IMR-90 (cell line): Measurements from ENCODE around the gene ULK2. TPM values are rescaled to one million over a fixed set of nuclear protein-coding genes. Genes with fewer than 3 reads are reported as not detected.

Experiments used
- ATAC-seq: fragments of 200-7000 bp; cut with Tn5 transposase; 2 replicates; pipeline ENCODE4 v1.9.1; 2020; ENCODE audit warnings: low read depth, mild to moderate bottlenecking, moderate library complexity
- BruUV-seq: library from RNA; stranded (reverse); fragments of 400-500 nt; replicated peaks from 2 replicates; lab custom pipeline; 2021; lab: Mats Ljungman, UMichigan
- CTCF ChIA-PET: fragments of 300-600 bp; formaldehyde crosslinking; extraction: SDS; loops from one replicate; lab custom pipeline; 2021; ENCODE audit warnings: antibody characterized with exemption; lab: Yijun Ruan, JAX
- POLR2A ChIA-PET: fragments of 300-600 bp; sonication (Branson Sonifier 250); formaldehyde crosslinking; loops from one replicate; lab custom pipeline; 2022; ENCODE audit warnings: antibody characterized with exemption; ENCODE audit not compliant: unreplicated experiment; lab: Charles Lee
- DNase-seq: peaks from one replicate; pipeline ENCODE4 v3.0.0; 2013
- H2AFZ ChIP-seq: replicated peaks from 2 replicates; pipeline ENCODE3; 2013; ENCODE audit warnings: low read length, mild to moderate bottlenecking; ENCODE audit not compliant: poor library complexity
- H2AK5ac ChIP-seq: 2 replicates; pipeline ENCODE4 v1.6.1; 2013; ENCODE audit warnings: low read depth, low read length, inconsistent platforms
- H2AK9ac ChIP-seq: replicated peaks from 2 replicates; pipeline ENCODE3; 2013; ENCODE audit warnings: mild to moderate bottlenecking, low read depth, low read length, moderate library complexity; ENCODE audit not compliant: poor library complexity
- H2BK120ac ChIP-seq: 2 replicates; pipeline ENCODE4 v1.6.1; 2013; ENCODE audit warnings: low read depth, low read length, inconsistent platforms
- H2BK15ac ChIP-seq: 3 replicates; pipeline ENCODE4 v1.6.1; 2013; ENCODE audit warnings: low read depth, low read length, inconsistent platforms
- H2BK20ac ChIP-seq: 2 replicates; pipeline ENCODE4 v1.6.1; 2013; ENCODE audit warnings: low read depth, mild to moderate bottlenecking, inconsistent platforms, low read length, moderate library complexity
- H2BK5ac ChIP-seq: 2 replicates; pipeline ENCODE4 v1.6.1; 2013; ENCODE audit warnings: mild to moderate bottlenecking, low read depth, low read length, inconsistent platforms; ENCODE audit not compliant: poor library complexity, severe bottlenecking
- H3K14ac ChIP-seq: replicated peaks from 2 replicates; pipeline ENCODE4 v1.6.1; 2013; ENCODE audit warnings: low read depth, low read length, inconsistent platforms
- H3K18ac ChIP-seq: 2 replicates; pipeline ENCODE4 v1.6.1; 2013; ENCODE audit warnings: low read depth, low read length, control low read depth
- H3K23ac ChIP-seq: 2 replicates; pipeline ENCODE4 v1.6.1; 2013; ENCODE audit warnings: low read depth, low read length, inconsistent platforms
- H3K27ac ChIP-seq: 2 replicates; pipeline ENCODE4 v1.5.1; 2013; ENCODE audit warnings: mild to moderate bottlenecking, control low read depth, low read length; ENCODE audit not compliant: insufficient read depth
- H3K27me3 ChIP-seq: 2 replicates; pipeline ENCODE4 v1.6.1; 2013; ENCODE audit warnings: low read length; ENCODE audit not compliant: control insufficient read depth, insufficient read depth
- H3K36me3 ChIP-seq: 2 replicates; pipeline ENCODE4 v1.6.1; 2013; ENCODE audit warnings: low read length, mixed read lengths; ENCODE audit not compliant: control insufficient read depth, insufficient read depth
- H3K4ac ChIP-seq: 2 replicates; pipeline ENCODE4 v1.6.1; 2013; ENCODE audit warnings: low read depth, low read length, inconsistent platforms
- H3K4me1 ChIP-seq: 2 replicates; pipeline ENCODE4 v1.6.1; 2013; ENCODE audit warnings: low read length, mixed read lengths; ENCODE audit not compliant: control insufficient read depth, insufficient read depth
- H3K4me2 ChIP-seq: 2 replicates; pipeline ENCODE4 v1.6.1; 2013; ENCODE audit warnings: low read depth, mild to moderate bottlenecking, control low read depth, low read length, moderate library complexity
- H3K4me3 ChIP-seq: 2 replicates; pipeline ENCODE4 v1.5.1; 2013; ENCODE audit warnings: low read depth, mild to moderate bottlenecking, control low read depth, low read length, moderate library complexity; ENCODE audit not compliant: insufficient read depth
- H3K56ac ChIP-seq: 2 replicates; pipeline ENCODE4 v1.6.1; 2013; ENCODE audit warnings: low read length, inconsistent platforms; ENCODE audit not compliant: insufficient read depth; ENCODE audit errors: extremely low read depth
- H3K79me1 ChIP-seq, 2 experiments: 2 replicates each; pipeline ENCODE4 v1.6.1; 2013; ENCODE audit warnings: low read length in 2 of 2, inconsistent platforms in 1 of 2, low read depth in 1 of 2
- H3K9ac ChIP-seq: 2 replicates; pipeline ENCODE4 v1.6.1; 2013; ENCODE audit warnings: low read depth, low read length, control low read depth
- H3K9me1 ChIP-seq: 2 replicates; pipeline ENCODE4 v1.6.1; 2013; ENCODE audit warnings: low read length, inconsistent platforms; ENCODE audit not compliant: insufficient read depth
- H3K9me3 ChIP-seq: 2 replicates; pipeline ENCODE4 v1.6.1; 2013; ENCODE audit warnings: low read length; ENCODE audit not compliant: control insufficient read depth, insufficient read depth
- H4K20me1 ChIP-seq: 2 replicates; pipeline ENCODE4 v1.6.1; 2013; ENCODE audit warnings: low read length, inconsistent platforms; ENCODE audit not compliant: insufficient read depth
- H4K5ac ChIP-seq: 2 replicates; pipeline ENCODE4 v1.6.1; 2013; ENCODE audit warnings: mild to moderate bottlenecking, low read depth, low read length, control low read depth
- H4K8ac ChIP-seq, 2 experiments: 2 replicates each; pipeline ENCODE4 v1.6.1; 2013; ENCODE audit warnings: low read depth in 2 of 2, low read length in 2 of 2, control low read depth in 1 of 2, inconsistent platforms in 1 of 2
- H4K91ac ChIP-seq: 2 replicates; pipeline ENCODE4 v1.6.1; 2013; ENCODE audit warnings: low read depth, low read length, inconsistent platforms; ENCODE audit not compliant: insufficient read depth
- CTCF ChIP-seq: conservative IDR thresholded peaks from 2 replicates; pipeline ENCODE4 v1.5.1; 2012; ENCODE audit warnings: mild to moderate bottlenecking, low read depth, low read length, improper control_type of control experiment
- FOS ChIP-seq: fragments of 150-350 bp; IDR thresholded peaks from 2 replicates; pipeline ENCODE4 v1.6.1; 2016; ENCODE audit warnings: low read depth, low read length
- MAFK ChIP-seq: IDR thresholded peaks from 2 replicates; pipeline ENCODE4 v1.6.1; 2012; ENCODE audit warnings: low read depth, low read length, improper control_type of control experiment
- MAZ ChIP-seq: IDR thresholded peaks from 2 replicates; pipeline ENCODE4 v1.6.1; 2012; ENCODE audit warnings: low read depth, mild to moderate bottlenecking, low read length, improper control_type of control experiment, moderate library complexity, borderline replicate concordance
- MXI1 ChIP-seq: IDR thresholded peaks from 2 replicates; pipeline ENCODE4 v1.6.1; 2012; ENCODE audit warnings: low read depth, mild to moderate bottlenecking, low read length, moderate library complexity, borderline replicate concordance
- POLR2A ChIP-seq: IDR thresholded peaks from 2 replicates; pipeline ENCODE4 v1.6.1; 2012; ENCODE audit warnings: mild to moderate bottlenecking, low read depth, low read length
- RAD21 ChIP-seq: IDR thresholded peaks from 2 replicates; pipeline ENCODE4 v1.6.1; 2012; ENCODE audit warnings: low read length, improper control_type of control experiment
- RCOR1 ChIP-seq: IDR thresholded peaks from 2 replicates; pipeline ENCODE4 v1.6.1; 2012; ENCODE audit warnings: mild to moderate bottlenecking, low read length, improper control_type of control experiment; ENCODE audit not compliant: insufficient replicate concordance
- RFX5 ChIP-seq: IDR thresholded peaks from 2 replicates; pipeline ENCODE4 v1.8.0; 2012; ENCODE audit warnings: low read depth, mild to moderate bottlenecking, low read length, moderate library complexity
- WGBS, 2 experiments: methylation state at CpG; one replicate each; pipeline versions ENCODE4 v1.1.5 to v1.1.7; 2013; ENCODE audit warnings: missing lambda C conversion rate in 2 of 2; ENCODE audit not compliant: insufficient read length in 1 of 2; ENCODE audit errors: extremely low coverage in 2 of 2; 5-methylcytosine and 5-hydroxymethylcytosine counted together
- dilution Hi-C: fragments of 300-500 bp; cut with HindIII; formaldehyde crosslinking; loops from one replicate; pipeline ENCODE4 v1.14.3; 2018; ENCODE audit warnings: low sequenced_read_pairs; ENCODE audit not compliant: unreplicated experiment
- in situ Hi-C: fragments of 300-500 bp; cut with MboI; formaldehyde crosslinking; loops from 3 replicates; pipeline ENCODE4 v1.14.3; 2019; ENCODE audit warnings: low sequenced_read_pairs, inconsistent platforms, mixed read lengths
- intact Hi-C: fragments of 100-400 bp; cut with micrococcal nuclease; formaldehyde crosslinking; loops from 2 replicates; pipeline ENCODE4 v1.10.0; 2022
- polyA plus RNA-seq, 3 experiments: library from polyadenylated mRNA; depleted of rRNA; stranded (reverse); fragments of >200 nt; gene quantifications; 2 replicates each; pipeline ENCODE4 v1.2.3, GENCODE V29; 2012; ENCODE audit warnings: low replicate concordance in 1 of 3
- total RNA-seq: library from RNA; depleted of rRNA; stranded (reverse); fragments of >200 nt; gene quantifications from 2 replicates; pipeline ENCODE4 v1.2.3, GENCODE V29; 2012
- TF ChIP-seq, protein P1 (sequence below): fragments of 150-350 bp; IDR thresholded peaks from 2 replicates; pipeline ENCODE4 v1.6.1; 2017; ENCODE audit warnings: mild to moderate bottlenecking, antibody characterized with exemption, low read length, low read depth

ULK2 gene
- total and polyA plus RNA-seq, 2 of the 4 experiments (the other 2 are of a cell fraction), result 8.9 to 10.8 TPM

- H3K9me3 ChIP-seq, result peaks cover 2% of the 10 kb centered on the region; the same call in 1 of the 2 replicates
- CTCF ChIA-PET, result no interaction called here
- no CpG with 5 or more reads among the region's 1 CpG for WGBS, 2 experiments
Measured at GRCh38 chr17:19723964-19724363, 143.8 kb downstream of the ULK2 start.

More at GRCh38 chr17:19723964-19724363, 143.8 kb downstream of the ULK2 start:
- H2AFZ ChIP-seq, result peak overlapping the region; percentile 10
- TF ChIP-seq RAD21, result no peak
- TF ChIP-seq CTCF, result no peak
- no peak for TF ChIP-seq RFX5
- TF ChIP-seq RCOR1, result no peak
- TF ChIP-seq POLR2A, result no peak
- no peak for TF ChIP-seq MAZ
- TF ChIP-seq FOS, result no peak
- TF ChIP-seq, protein P1, sequence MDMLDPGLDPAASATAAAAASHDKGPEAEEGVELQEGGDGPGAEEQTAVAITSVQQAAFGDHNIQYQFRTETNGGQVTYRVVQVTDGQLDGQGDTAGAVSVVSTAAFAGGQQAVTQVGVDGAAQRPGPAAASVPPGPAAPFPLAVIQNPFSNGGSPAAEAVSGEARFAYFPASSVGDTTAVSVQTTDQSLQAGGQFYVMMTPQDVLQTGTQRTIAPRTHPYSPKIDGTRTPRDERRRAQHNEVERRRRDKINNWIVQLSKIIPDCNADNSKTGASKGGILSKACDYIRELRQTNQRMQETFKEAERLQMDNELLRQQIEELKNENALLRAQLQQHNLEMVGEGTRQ, result no peak
- no peak for TF ChIP-seq MXI1
- no peak for TF ChIP-seq MAFK
- no peak overlapping the region for H2AK5ac ChIP-seq
- peaks cover 15% of the 10 kb centered on the region; the same call in 1 of the 2 replicates for H3K27me3 ChIP-seq
- no peak overlapping the region for H3K4ac ChIP-seq
- H2BK5ac ChIP-seq, result no peak overlapping the region
- in situ Hi-C loops (no loop called here), dilution Hi-C loops (no loop called here), intact Hi-C loops (no loop called here)
- H4K8ac ChIP-seq, result no peak overlapping the region
- H3K18ac ChIP-seq, result no peak overlapping the region
- H3K36me3 ChIP-seq, result no peaks in the 10 kb centered on the region
- no peak overlapping the region for H3K56ac ChIP-seq
- no peak overlapping the region for H3K9ac ChIP-seq
- H3K23ac ChIP-seq, result no peak overlapping the region
- no peak overlapping the region for H3K4me3 ChIP-seq
- no peak overlapping the region for H3K14ac ChIP-seq
- H3K79me1 ChIP-seq, result no peaks in the 10 kb centered on the region
- no peak overlapping the region for H2BK120ac ChIP-seq
- no peak overlapping the region for H2BK20ac ChIP-seq
- DNase-seq (no peak), ATAC-seq (no peak)
- H4K91ac ChIP-seq, result no peak overlapping the region
- no peak overlapping the region for H4K5ac ChIP-seq
- H2BK15ac ChIP-seq, result no peak overlapping the region
- no peak overlapping the region for H3K4me2 ChIP-seq
- H3K4me1 ChIP-seq, result peaks cover 11% of the 10 kb centered on the region; the same call in 1 of the 2 replicates
- POLR2A ChIA-PET, result no interaction called here
- no TSS peak for BruUV-seq
- no peak overlapping the region for H2AK9ac ChIP-seq
- no peaks in the 10 kb centered on the region for H4K20me1 ChIP-seq
- 0 out of 2 replicates have a peak, but pooled peaks cover 4% of the 10 kb centered on the region for H3K9me1 ChIP-seq
- no peak overlapping the region for H3K27ac ChIP-seq
